Measurements from ENCODE around the gene GRIN2D.

Gene GRIN2D

GRCh38 chr19:48398375-48399235 is 5.1 kb downstream of the GRIN2D start:
- Mint-ChIP-seq H3K27ac (peak overlapping the region; percentile 93), H3K36me3 (peaks cover 9% of the 10 kb centered on the region)
- DNase-seq (ENCODE audit: low spot score in 2 of 2): peak; percentile 86 to 92

GRCh38 chr19:48400018-48400742 is 6.7 kb downstream of the GRIN2D start:
- peak; percentile 49 for ATAC-seq

More at GRCh38 chr19:48398375-48399235, 5.1 kb downstream of the GRIN2D start:
- peak overlapping the region; percentile 93 for H3K4me3 Mint-ChIP-seq
- peaks cover 3% of the 10 kb centered on the region for H3K9me3 Mint-ChIP-seq
- ATAC-seq: peak; percentile 82
- H3K4me1 Mint-ChIP-seq: peaks cover 69% of the 10 kb centered on the region

GRCh38 chr19:48401287-48401686 is 7.8 kb downstream of the GRIN2D start:
- H3K9me3 Mint-ChIP-seq: peaks cover 3% of the 10 kb centered on the region
- H3K36me3 Mint-ChIP-seq: peaks cover 9% of the 10 kb centered on the region
- ATAC-seq (no peak), DNase-seq (ENCODE audit: low spot score in 2 of 2) (no peak)
- peak overlapping the region; percentile 14 for H3K27ac Mint-ChIP-seq
- H3K4me1 Mint-ChIP-seq: peaks cover 46% of the 10 kb centered on the region
- H3K4me3 Mint-ChIP-seq: no peak overlapping the region

More at GRCh38 chr19:48400018-48400742, 6.7 kb downstream of the GRIN2D start:
- Mint-ChIP-seq H3K27ac (peak overlapping the region; percentile 24), H3K4me1 (peaks cover 57% of the 10 kb centered on the region), H3K9me3 (peaks cover 3% of the 10 kb centered on the region), H3K36me3 (peaks cover 9% of the 10 kb centered on the region), H3K4me3 (no peak overlapping the region)
- no peak for DNase-seq (ENCODE audit: low spot score in 2 of 2)

GRCh38 chr19:48403606-48404005 is 10.1 kb downstream of the GRIN2D start:
- peaks cover 3% of the 10 kb centered on the region for H3K9me3 Mint-ChIP-seq
- H3K4me3 Mint-ChIP-seq: no peak overlapping the region
- H3K4me1 Mint-ChIP-seq: peaks cover 33% of the 10 kb centered on the region
- H3K36me3 Mint-ChIP-seq: peaks cover 9% of the 10 kb centered on the region
- H3K27ac Mint-ChIP-seq: no peak overlapping the region
- DNase-seq (ENCODE audit: low spot score in 2 of 2): peak in 1 of 2 donors; percentile 69
- ATAC-seq: peak; percentile 75

- Mint-ChIP-seq H3K4me1 (peaks cover 18% of the 10 kb centered on the region), H3K4me3 (no peak overlapping the region), H3K9me3 (no peaks in the 10 kb centered on the region), H3K36me3 (no peaks in the 10 kb centered on the region), H3K27ac (no peak overlapping the region)
- no peak for ATAC-seq
- no peak for DNase-seq (ENCODE audit: low spot score in 2 of 2)
These were observed 11.7 kb downstream of the GRIN2D start for GRCh38 chr19:48405010-48405659.

- H3K27ac Mint-ChIP-seq: no peak overlapping the region
- H3K9me3 Mint-ChIP-seq: no peaks in the 10 kb centered on the region
- no peak for DNase-seq (ENCODE audit: low spot score in 2 of 2)
- no peak overlapping the region for H3K4me3 Mint-ChIP-seq
- H3K36me3 Mint-ChIP-seq: no peaks in the 10 kb centered on the region
- peaks cover 18% of the 10 kb centered on the region for H3K4me1 Mint-ChIP-seq
- ATAC-seq: no peak
These were observed 12.4 kb downstream of the GRIN2D start for GRCh38 chr19:48405850-48406249.

- Mint-ChIP-seq H3K4me3 (peak overlapping the region; percentile 74), H3K36me3 (peaks cover 12% of the 10 kb centered on the region), H3K4me1 (peaks cover 29% of the 10 kb centered on the region), H3K9me3 (no peaks in the 10 kb centered on the region), H3K27ac (no peak overlapping the region)
- DNase-seq (ENCODE audit: low spot score in 2 of 2) (no peak), ATAC-seq (no peak)
These were observed 20.6 kb downstream of the GRIN2D start for GRCh38 chr19:48413879-48414587.

GRCh38 chr19:48415395-48415794 is 21.9 kb downstream of the GRIN2D start:
- Mint-ChIP-seq H3K27ac (no peak overlapping the region), H3K9me3 (no peaks in the 10 kb centered on the region), H3K36me3 (peaks cover 17% of the 10 kb centered on the region), H3K4me3 (peak overlapping the region; percentile 74), H3K4me1 (peaks cover 35% of the 10 kb centered on the region)
- peak; percentile 22 for ATAC-seq
- peak; percentile 55 to 78 for DNase-seq (ENCODE audit: low spot score in 2 of 2)

GRCh38 chr19:48415806-48416221 is 22.3 kb downstream of the GRIN2D start:
- H3K9me3 Mint-ChIP-seq: no peaks in the 10 kb centered on the region
- no peak for DNase-seq (ENCODE audit: low spot score in 2 of 2)
- no peak for ATAC-seq
- H3K4me3 Mint-ChIP-seq: peak overlapping the region; percentile 74
- H3K36me3 Mint-ChIP-seq: peaks cover 17% of the 10 kb centered on the region
- H3K27ac Mint-ChIP-seq: no peak overlapping the region
- H3K4me1 Mint-ChIP-seq: peaks cover 35% of the 10 kb centered on the region

- Mint-ChIP-seq H3K27ac (peak overlapping the region; percentile 97), H3K36me3 (peaks cover 17% of the 10 kb centered on the region), H3K4me3 (no peak overlapping the region), H3K9me3 (no peaks in the 10 kb centered on the region), H3K4me1 (peaks cover 35% of the 10 kb centered on the region)
- DNase-seq (ENCODE audit: low spot score in 2 of 2) (no peak), ATAC-seq (no peak)
These were observed 24.0 kb downstream of the GRIN2D start for GRCh38 chr19:48417421-48417820.

GRCh38 chr19:48418317-48419064 is 25.0 kb downstream of the GRIN2D start:
- Mint-ChIP-seq H3K4me1 (peaks cover 35% of the 10 kb centered on the region), H3K4me3 (peak overlapping the region; percentile 70), H3K27ac (peak overlapping the region; percentile 97), H3K36me3 (peaks cover 17% of the 10 kb centered on the region), H3K9me3 (no peaks in the 10 kb centered on the region)
- peak in 1 of 2 donors; percentile 54 for DNase-seq (ENCODE audit: low spot score in 2 of 2)
- ATAC-seq: peak; percentile 65

GRCh38 chr19:48419158-48419920 is 25.9 kb downstream of the GRIN2D start:
- peak overlapping the region; percentile 97 for H3K27ac Mint-ChIP-seq
- DNase-seq (ENCODE audit: low spot score in 2 of 2): peak; percentile 61 to 88

GRCh38 chr19:48421548-48421947 is 28.1 kb downstream of the GRIN2D start:
- Mint-ChIP-seq H3K9me3 (no peaks in the 10 kb centered on the region), H3K36me3 (peaks cover 17% of the 10 kb centered on the region), H3K4me1 (peaks cover 29% of the 10 kb centered on the region), H3K4me3 (no peak overlapping the region), H3K27ac (no peak overlapping the region)
- ATAC-seq (no peak), DNase-seq (ENCODE audit: low spot score in 2 of 2) (no peak)

More at GRCh38 chr19:48419158-48419920, 25.9 kb downstream of the GRIN2D start:
- H3K4me1 Mint-ChIP-seq: peaks cover 28% of the 10 kb centered on the region
- peak overlapping the region; percentile 70 for H3K4me3 Mint-ChIP-seq
- peak; percentile 90 for ATAC-seq
- peaks cover 17% of the 10 kb centered on the region for H3K36me3 Mint-ChIP-seq
- no peaks in the 10 kb centered on the region for H3K9me3 Mint-ChIP-seq

Measured in stimulated activated effector memory CD8-positive, alpha-beta T cell treated with anti-CD3 and anti-CD28 coated beads, Interleukin-12 subunit alpha, Interleukin-12 subunit beta, amount 100 ng/mL, for 72 hours (primary cell).